ENCODE measurements around the gene SP100. TPM values are rescaled to one million over a fixed set of nuclear protein-coding genes. Genes with fewer than 3 reads are reported as not detected.
"Not testable (repeated sequence)": the region's sequence is repeated elsewhere in the genome, so short reads cannot be mapped to it uniquely, and the experiment has no call there.

The SP100 gene
- total and polyA plus RNA-seq, 4 donors = 56.2 to 128 (median 81.1) TPM

- Histone ChIP-seq H3K27me3 (ENCODE audit: control insufficient read depth in 3 of 3, insufficient read depth in 3 of 3, low read length in 2 of 3) (no peaks in the 10 kb centered on the region), H3K36me3 (ENCODE audit: control insufficient read depth in 4 of 4, insufficient read depth in 4 of 4, low read length in 4 of 4) (peaks cover 0 to 15% (median 4%) of the 10 kb centered on the region in 4 donors), H3K4me3 (no peak overlapping the region), H3K27ac (ENCODE audit: low read depth in 1 of 2, low read length in 1 of 2) (no peak overlapping the region), H3K9me3 (ENCODE audit: control insufficient read depth in 4 of 4, insufficient read depth in 3 of 4, low read length in 3 of 4) (peaks cover 0 to 3% (median 0%) of the 10 kb centered on the region in 4 donors), H3K4me1 (ENCODE audit: control insufficient read depth in 5 of 5, insufficient read depth in 5 of 5, low read length in 5 of 5) (no peaks in the 10 kb centered on the region), H3K9ac (ENCODE audit: insufficient read depth in 1 of 2, low read length in 2 of 2) (no peak overlapping the region)
- 55 to 92% methylated on average over 4 of the region's 4 CpGs for WGBS, 2 donors
- ATAC-seq (ENCODE audit: insufficient read depth, low FRiP score) (no peak), DNase-seq (no peak)
- no peak for TF ChIP-seq CTCF (IDR thresholded peaks at IDR 0.05; ENCODE audit: control extremely low read depth, extremely low read depth)
Observed at GRCh38 chr2:230485801-230486341, 69.9 kb downstream of the SP100 start.

DNA sequence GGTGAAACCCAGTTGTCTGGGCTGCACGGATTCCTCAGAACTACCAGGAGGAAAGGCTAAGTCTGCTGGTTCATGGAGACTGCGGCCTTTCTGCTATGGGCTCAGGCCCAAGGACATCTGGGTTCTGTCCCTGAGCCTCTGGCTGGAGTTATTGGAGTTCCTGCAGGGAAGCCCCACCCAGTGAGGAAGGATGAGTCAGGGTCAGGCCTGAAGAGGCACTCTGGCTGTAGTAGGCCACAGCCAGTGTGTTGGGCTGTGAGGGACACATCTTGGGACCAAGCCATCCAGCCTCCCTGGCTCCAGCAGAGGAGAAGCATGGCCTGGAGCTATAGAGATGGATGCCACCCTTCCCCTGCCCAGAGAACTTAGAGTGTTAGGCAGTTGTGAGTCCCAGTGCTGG, 75.2 kb downstream of the SP100 start:
- not testable (repeated sequence) for H3K4me3 ChIP-seq; H3K9me3 ChIP-seq (ENCODE audit: control insufficient read depth in 4 of 4, insufficient read depth in 3 of 4, low read length in 3 of 4); H3K27ac ChIP-seq (ENCODE audit: low read depth in 1 of 2, low read length in 1 of 2); H3K4me1 ChIP-seq (ENCODE audit: control insufficient read depth in 5 of 5, insufficient read depth in 5 of 5, low read length in 5 of 5); H3K9ac ChIP-seq (ENCODE audit: insufficient read depth in 1 of 2, low read length in 2 of 2); H3K27me3 ChIP-seq (ENCODE audit: control insufficient read depth in 3 of 3, insufficient read depth in 3 of 3, low read length in 2 of 3); ATAC-seq (ENCODE audit: insufficient read depth, low FRiP score); DNase-seq
- H3K36me3 ChIP-seq (ENCODE audit: control insufficient read depth in 4 of 4, insufficient read depth in 4 of 4, low read length in 4 of 4) = peaks cover 0 to 17% (median 8%) of the 10 kb centered on the region in 4 donors
- WGBS, 2 donors = 97% methylated on average over 2 of the region's 2 CpGs

GRCh38 chr2:230492107-230492506, 76.1 kb downstream of the SP100 start:
- 54 to 77% methylated on average over 1 of the region's 1 CpG for WGBS, 2 donors
- ATAC-seq (ENCODE audit: insufficient read depth, low FRiP score) (no peak), DNase-seq (no peak)
- TF ChIP-seq CTCF (IDR thresholded peaks at IDR 0.05; ENCODE audit: control extremely low read depth, extremely low read depth) = no peak
- Histone ChIP-seq H3K4me3 (no peak overlapping the region), H3K4me1 (ENCODE audit: control insufficient read depth in 5 of 5, insufficient read depth in 5 of 5, low read length in 5 of 5) (no peaks in the 10 kb centered on the region), H3K27ac (ENCODE audit: low read depth in 1 of 2, low read length in 1 of 2) (no peak overlapping the region), H3K9me3 (ENCODE audit: control insufficient read depth in 4 of 4, insufficient read depth in 3 of 4, low read length in 3 of 4) (peaks cover 0 to 2% (median 0%) of the 10 kb centered on the region in 4 donors), H3K27me3 (ENCODE audit: control insufficient read depth in 3 of 3, insufficient read depth in 3 of 3, low read length in 2 of 3) (no peaks in the 10 kb centered on the region), H3K36me3 (ENCODE audit: control insufficient read depth in 4 of 4, insufficient read depth in 4 of 4, low read length in 4 of 4) (peaks cover 0 to 19% (median 11%) of the 10 kb centered on the region in 4 donors), H3K9ac (ENCODE audit: insufficient read depth in 1 of 2, low read length in 2 of 2) (no peak overlapping the region)

- no peaks in the 10 kb centered on the region for H3K27me3 ChIP-seq (ENCODE audit: control insufficient read depth in 3 of 3, insufficient read depth in 3 of 3, low read length in 2 of 3)
- no peak for DNase-seq
- peaks cover 0 to 2% (median 0%) of the 10 kb centered on the region in 4 donors for H3K9me3 ChIP-seq (ENCODE audit: control insufficient read depth in 4 of 4, insufficient read depth in 3 of 4, low read length in 3 of 4)
- H3K4me1 ChIP-seq (ENCODE audit: control insufficient read depth in 5 of 5, insufficient read depth in 5 of 5, low read length in 5 of 5) = no peaks in the 10 kb centered on the region
- no peak overlapping the region for H3K9ac ChIP-seq (ENCODE audit: insufficient read depth in 1 of 2, low read length in 2 of 2)
- H3K4me3 ChIP-seq = no peak overlapping the region
- TF ChIP-seq CTCF (IDR thresholded peaks at IDR 0.05; ENCODE audit: control extremely low read depth, extremely low read depth) = no peak
- H3K36me3 ChIP-seq (ENCODE audit: control insufficient read depth in 4 of 4, insufficient read depth in 4 of 4, low read length in 4 of 4) = peaks cover 0 to 28% (median 17%) of the 10 kb centered on the region in 4 donors
- H3K27ac ChIP-seq (ENCODE audit: low read depth in 1 of 2, low read length in 1 of 2) = no peak overlapping the region
- WGBS, 2 donors = 85 to 88% methylated on average over 1 of the region's 1 CpG
- no peak for ATAC-seq (ENCODE audit: insufficient read depth, low FRiP score)
Observed at GRCh38 chr2:230494980-230495379, 79.0 kb downstream of the SP100 start.

All from lung (tissue), 12 donors.